Sigmoid colon (tissue), 4 donors: ENCODE data around the gene CNTNAP5.

Source experiments
- CTCF ChIP-seq, 4 experiments: fragments of 450-650 bp in 3 of 4; fragments of 200-600 bp in 1 of 4; IDR thresholded peaks; one replicate each; pipeline ENCODE4 v1.5.1; 2016 to 2019; ENCODE audit warnings: antibody characterized with exemption in 4 of 4, mild to moderate bottlenecking in 3 of 4, moderate library complexity in 2 of 4
- EP300 ChIP-seq, 4 donors: sonication (generic); formaldehyde crosslinking; IDR thresholded peaks; one replicate each; pipeline ENCODE4 v1.6.1; 2017; ENCODE audit warnings: antibody characterized with exemption in 4 of 4
- POLR2A ChIP-seq, 2 donors: fragments of 450-650 bp; IDR thresholded peaks; one replicate each; pipeline ENCODE4 v1.6.1; 2016; ENCODE audit warnings: antibody characterized with exemption in 2 of 2, mild to moderate bottlenecking in 2 of 2, moderate library complexity in 2 of 2

DNA sequence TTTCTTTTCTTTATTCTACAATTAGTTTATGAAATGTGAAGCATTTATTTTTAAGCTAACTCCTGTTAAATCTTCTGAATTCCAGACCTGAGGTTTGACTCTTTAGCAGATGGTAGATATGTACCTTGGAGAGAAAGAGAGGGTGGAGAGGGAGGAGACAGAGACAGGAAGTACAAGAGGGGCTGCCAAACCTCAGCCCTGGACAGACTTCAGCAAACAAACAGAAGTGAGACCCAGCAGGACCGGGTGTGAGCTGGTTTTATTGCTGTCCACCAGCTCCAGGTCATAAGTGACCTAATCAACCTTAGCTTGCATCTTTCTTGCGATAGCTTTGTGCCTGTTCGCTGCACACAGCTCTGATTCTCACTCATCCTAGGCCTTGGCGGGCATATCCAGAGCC, 168.6 kb downstream of the CNTNAP5 start:
- TF ChIP-seq CTCF (IDR thresholded peaks at IDR 0.05) (no peak), POLR2A (IDR thresholded peaks at IDR 0.05) (no peak), EP300 (IDR thresholded peaks at IDR 0.05) (no peak)
